H1 (cell line): ENCODE measurements around the gene CNOT1. TPM values are rescaled to one million over a fixed set of nuclear protein-coding genes. Genes with fewer than 3 reads are reported as not detected.

Experiments used
- CTCF ChIA-PET: fragments of 300-600 bp; sonication (Branson Sonifier 250); formaldehyde crosslinking; loops from one replicate; lab custom pipeline; 2021; ENCODE audit not compliant: partially characterized antibody; lab: Charles Lee
- POLR2A ChIA-PET: fragments of 300-600 bp; sonication (Branson Sonifier 250); formaldehyde crosslinking; loops from one replicate; lab custom pipeline; 2021; ENCODE audit warnings: inconsistent platforms; ENCODE audit not compliant: partially characterized antibody; lab: Charles Lee
- DNase-seq, 2 experiments: peaks; one replicate each; pipeline versions ENCODE4 v3.0.0 to v3.0.0-alpha.2; 2010 to 2022; ENCODE audit warnings: low spot score in 2 of 2, low read depth in 1 of 2, mixed read lengths in 1 of 2
- FAIRE-seq: peaks from 2 replicates; lab custom pipeline; 2011; peaks lifted over from hg19 to GRCh38; lab: Jason Lieb, UNC
- H2AFZ ChIP-seq: 2 replicates; pipeline ENCODE4 v1.8.1; 2012; ENCODE audit warnings: low read length, inconsistent platforms
- H2AK5ac ChIP-seq: 2 replicates; pipeline ENCODE4 v1.6.1; 2013; ENCODE audit warnings: low read depth, low read length
- H2BK120ac ChIP-seq: replicated peaks from 2 replicates; pipeline ENCODE3; 2013; ENCODE audit warnings: low read depth, low read length, inconsistent platforms
- H2BK12ac ChIP-seq: 2 replicates; pipeline ENCODE4 v1.6.1; 2013; ENCODE audit warnings: low read depth, low read length
- H2BK15ac ChIP-seq: 2 replicates; pipeline ENCODE4 v1.6.1; 2013; ENCODE audit warnings: low read length
- H2BK20ac ChIP-seq: 2 replicates; pipeline ENCODE4 v1.6.1; 2013; ENCODE audit warnings: low read length
- H2BK5ac ChIP-seq: 2 replicates; pipeline ENCODE4 v1.6.1; 2013; ENCODE audit warnings: low read depth, low read length
- H3K14ac ChIP-seq: 2 replicates; pipeline ENCODE4 v1.6.1; 2013; ENCODE audit warnings: inconsistent platforms; ENCODE audit not compliant: insufficient read length
- H3K18ac ChIP-seq: 2 replicates; pipeline ENCODE4 v1.6.1; 2013; ENCODE audit warnings: low read length; ENCODE audit errors: extremely low read depth
- H3K23ac ChIP-seq: 2 replicates; pipeline ENCODE4 v1.6.1; 2013; ENCODE audit warnings: inconsistent platforms; ENCODE audit not compliant: insufficient read length
- H3K23me2 ChIP-seq: 2 replicates; pipeline ENCODE4 v1.6.1; 2013; ENCODE audit warnings: low read depth, low read length
- H3K27ac ChIP-seq: 2 replicates; pipeline ENCODE4 v1.6.1; 2011; ENCODE audit warnings: low read depth, low read length, inconsistent platforms
- H3K27me3 ChIP-seq, 4 experiments: replicated peaks in 1 of 4; 1 replicate in 1 of 4; 2 replicates in 3 of 4; pipeline versions ENCODE4 v1.6.1 to v1.8.1; 2011 to 2013; ENCODE audit warnings: low read length in 3 of 4, mild to moderate bottlenecking in 3 of 4, inconsistent platforms in 2 of 4, mixed read lengths in 2 of 4, moderate library complexity in 1 of 4; ENCODE audit not compliant: control insufficient read depth in 3 of 4, insufficient read depth in 3 of 4; ENCODE audit errors: extremely low read depth in 1 of 4
- H3K36me3 ChIP-seq, 4 experiments: 2 replicates each; pipeline versions ENCODE4 v1.6.1 to v1.8.1; 2011 to 2013; ENCODE audit warnings: mild to moderate bottlenecking in 4 of 4, low read length in 3 of 4, moderate library complexity in 2 of 4, control low read depth in 1 of 4, inconsistent platforms in 1 of 4; ENCODE audit not compliant: insufficient read depth in 4 of 4, control insufficient read depth in 2 of 4
- H3K4ac ChIP-seq: replicated peaks from 2 replicates; pipeline ENCODE3; 2013; ENCODE audit warnings: low read length, low read depth, mixed read lengths, inconsistent platforms; ENCODE audit not compliant: insufficient read length
- H3K4me1 ChIP-seq, 4 experiments: replicated peaks in 1 of 4; 1 replicate in 1 of 4; 2 replicates in 3 of 4; pipeline versions ENCODE4 v1.6.1 to v1.8.1; 2011 to 2013; ENCODE audit warnings: low read length in 3 of 4, inconsistent platforms in 2 of 4, mixed read lengths in 1 of 4; ENCODE audit not compliant: insufficient read depth in 4 of 4, control insufficient read depth in 3 of 4
- H3K4me2 ChIP-seq, 2 experiments: 2 replicates each; pipeline versions ENCODE4 v1.6.1 to v1.8.1; 2011 to 2013; ENCODE audit warnings: low read depth in 2 of 2, low read length in 2 of 2, control low read depth in 1 of 2, inconsistent platforms in 1 of 2, mild to moderate bottlenecking in 1 of 2; ENCODE audit not compliant: insufficient read depth in 1 of 2
- H3K4me3 ChIP-seq, 4 experiments: fragments of 200-600, 300-600 bp in 1 of 4; sonication (generic), shearing (Covaris generic), sonication (Bioruptor Twin) in 1 of 4; 2 replicates each; pipeline versions ENCODE4 v1.5.1 to v1.8.1; 2011 to 2016; ENCODE audit warnings: low read length in 4 of 4, low read depth in 3 of 4, control low read depth in 2 of 4, inconsistent platforms in 2 of 4, mild to moderate bottlenecking in 2 of 4, mixed read lengths in 1 of 4, moderate library complexity in 1 of 4; ENCODE audit not compliant: insufficient read depth in 2 of 4; ENCODE audit errors: extremely low read depth in 1 of 4
- H3K56ac ChIP-seq: replicated peaks from 2 replicates; pipeline ENCODE3; 2013; ENCODE audit warnings: low read depth, mild to moderate bottlenecking, mixed read lengths, low read length, inconsistent platforms; ENCODE audit not compliant: insufficient read length
- H3K79me1 ChIP-seq: 2 replicates; pipeline ENCODE4 v1.6.1; 2013; ENCODE audit warnings: low read depth, low read length, control low read depth
- H3K79me2 ChIP-seq, 2 experiments: 2 replicates each; pipeline versions ENCODE4 v1.6.1 to v1.8.1; 2012 to 2013; ENCODE audit warnings: low read length in 2 of 2, mild to moderate bottlenecking in 2 of 2, inconsistent platforms in 1 of 2; ENCODE audit not compliant: insufficient read depth in 2 of 2, control insufficient read depth in 1 of 2
- H3K9ac ChIP-seq, 4 experiments: replicated peaks in 1 of 4; 1 replicate in 1 of 4; 2 replicates in 3 of 4; pipeline versions ENCODE4 v1.6.1 to v1.8.1; 2011 to 2013; ENCODE audit warnings: low read depth in 3 of 4, low read length in 3 of 4, control low read depth in 2 of 4, mild to moderate bottlenecking in 2 of 4, moderate library complexity in 2 of 4, inconsistent platforms in 1 of 4; ENCODE audit errors: extremely low read depth in 1 of 4
- H3K9me3 ChIP-seq, 2 experiments: 2 replicates each; pipeline versions ENCODE4 v1.6.1 to v1.8.1; 2012 to 2013; ENCODE audit warnings: mild to moderate bottlenecking in 2 of 2, moderate library complexity in 2 of 2, control low read depth in 1 of 2, inconsistent platforms in 1 of 2, low read depth in 1 of 2, low read length in 1 of 2, mixed read lengths in 1 of 2; ENCODE audit not compliant: insufficient read depth in 2 of 2
- H4K20me1 ChIP-seq, 2 experiments: replicated peaks in 1 of 2; 2 replicates each; pipeline versions ENCODE3 to v1.8.1; 2011 to 2013; ENCODE audit warnings: inconsistent platforms in 2 of 2, low read length in 2 of 2, mild to moderate bottlenecking in 1 of 2; ENCODE audit not compliant: insufficient read depth in 2 of 2, control insufficient read depth in 1 of 2
- H4K5ac ChIP-seq: 2 replicates; pipeline ENCODE4 v1.6.1; 2013; ENCODE audit warnings: low read length, low read depth, mixed read lengths, inconsistent platforms; ENCODE audit not compliant: insufficient read length
- H4K8ac ChIP-seq: 2 replicates; pipeline ENCODE4 v1.8.0; 2013; ENCODE audit warnings: mild to moderate bottlenecking, moderate library complexity, low read length, inconsistent platforms; ENCODE audit not compliant: insufficient read depth; ENCODE audit errors: extremely low read depth
- H4K91ac ChIP-seq: replicated peaks from 2 replicates; pipeline ENCODE3; 2013; ENCODE audit warnings: low read length, mixed read lengths, inconsistent platforms; ENCODE audit not compliant: insufficient read length
- RBBP5 ChIP-seq: IDR thresholded peaks from 2 replicates; pipeline ENCODE4 v1.7.1; 2012; ENCODE audit warnings: low read depth, mild to moderate bottlenecking, inconsistent platforms, low read length, moderate library complexity, borderline replicate concordance
- ZNF274 ChIP-seq: IDR thresholded peaks from 2 replicates; pipeline ENCODE4 v1.7.0; 2012; ENCODE audit warnings: low read length, borderline replicate concordance; ENCODE audit errors: extremely low read depth
- WGBS, 2 experiments: shearing (Covaris generic) in 1 of 2; methylation state at CpG; one replicate each; pipeline versions ENCODE4 v1.1.6 to v1.1.7; 2013 to 2015; ENCODE audit warnings: low lambda C conversion rate in 2 of 2, mixed read lengths in 2 of 2, inconsistent platforms in 1 of 2, low coverage in 1 of 2, missing lambda C conversion rate in 1 of 2; ENCODE audit not compliant: insufficient replicate concordance in 2 of 2, insufficient coverage in 1 of 2, insufficient read length in 1 of 2; ENCODE audit errors: extremely low coverage in 1 of 2, missing lambda C conversion rate in 1 of 2; 5-methylcytosine and 5-hydroxymethylcytosine counted together
- polyA plus RNA-seq, 7 experiments: library from polyadenylated mRNA; depleted of rRNA in 3 of 7; stranded (reverse) in 5 of 7; unstranded in 2 of 7; fragments of >200 nt in 5 of 7; fragments of 200-250 nt in 2 of 7; gene quantifications; 1 replicate in 5 of 7; 2 replicates in 1 of 7; 4 replicates in 1 of 7; pipeline versions ENCODE4 v1.2.1 to v1.2.3, GENCODE V29; 2011 to 2013; ENCODE audit warnings: missing spikeins in 2 of 7, mixed read lengths in 2 of 7
- total RNA-seq: library from RNA; stranded (reverse); fragmentation: NEBNext Ultra II Directional; extraction: Animal tissue kit (Norgen Biotek cat#: 25700); gene quantifications from 2 replicates; pipeline ENCODE4 v1.2.1, GENCODE V29; 2021

CNOT1 gene
- total and polyA plus RNA-seq, 2 of the 8 experiments (the other 6 are each of a cell fraction or from before 2014, with no cell fraction given), result 306 to 319 TPM

- Histone ChIP-seq H4K91ac (no peak overlapping the region), H3K18ac (no peak overlapping the region), H2BK5ac (no peak overlapping the region), H2BK12ac (0 out of 2 replicates have a peak overlapping the region, but pooled peaks have one; percentile 17), H4K8ac (no peak overlapping the region), H3K79me2 (no peaks in the 10 kb centered on the region), H4K5ac (no peak overlapping the region), H3K23me2 (peaks cover 20% of the 10 kb centered on the region), H3K4me2 (peak overlapping the region; percentile 79 to 99; a peak in 2 of 4 replicates), H2AFZ (no peak overlapping the region), H2BK15ac (no peak overlapping the region), H2BK120ac (no peak overlapping the region), H4K20me1 (peaks cover 0 to 5% of the 10 kb centered on the region in 2 experiments), H3K27me3 (peaks cover 0 to 8% (median 4%) of the 10 kb centered on the region in 4 experiments; a peak in 4 of 7 replicates), H3K4me3 (no peak overlapping the region), H3K14ac (no peak overlapping the region), H3K9me3 (no peaks in the 10 kb centered on the region), H3K27ac (no peak overlapping the region), H3K4me1 (peaks cover 0 to 19% (median 12%) of the 10 kb centered on the region in 4 experiments; a peak in 6 of 7 replicates), H3K23ac (no peak overlapping the region), H3K79me1 (no peaks in the 10 kb centered on the region), H3K36me3 (no peaks in the 10 kb centered on the region), H3K56ac (no peak overlapping the region), H3K4ac (no peak overlapping the region), H2BK20ac (no peak overlapping the region), H3K9ac (no peak overlapping the region), H2AK5ac (no peak overlapping the region)
- no peak for FAIRE-seq
- DNase-seq, result no peak
- 66% methylated on average over 8 of the region's 8 CpGs; no CpG with 5 or more reads in 1 of the 2 experiments for WGBS, 2 experiments
- TF ChIP-seq ZNF274, result no peak
- 0 out of 2 replicates have a peak, but pooled peaks have one; percentile 5 for TF ChIP-seq RBBP5
- ChIA-PET POLR2A (interaction anchor here (1.0 to 1.6 kb wide), 3 partner anchors 10 to 22 kb away, joined by 3 to 4 read pairs (median 4); no protein-coding TSS in a partner anchor), CTCF (interaction anchor here (1.2 to 2.0 kb wide), 5 partner anchors 9 to 166 kb away, joined by 3 to 7 read pairs (median 4); no protein-coding TSS in a partner anchor)
These were observed 127.3 kb downstream of the CNOT1 start for GRCh38 chr16:58502217-58502921.
